Activated CD4-positive, alpha-beta memory T cell treated with anti-CD3 and anti-CD28 coated beads for 36 hours (primary cell): ENCODE results near the gene INHBC. TPM values are rescaled to one million over a fixed set of nuclear protein-coding genes. Genes with fewer than 3 reads are reported as not detected.
"Not testable (repeated sequence)": the region's sequence is repeated elsewhere in the genome, so short reads cannot be mapped to it uniquely, and the experiment has no call there.

ENCODE experiments used
- CTCF ChIA-PET: fragments of 350-600 bp; sonication (Branson Sonifier 250); formaldehyde crosslinking; loops from one replicate; lab custom pipeline; 2021; ENCODE audit warnings: antibody characterized with exemption, inconsistent platforms; lab: Charles Lee
- POLR2A ChIA-PET: fragments of 350-600 bp; sonication (Branson Sonifier 250); formaldehyde crosslinking; loops from one replicate; lab custom pipeline; 2021; ENCODE audit warnings: antibody characterized with exemption; lab: Charles Lee
- DNase-seq: peaks from one replicate; pipeline ENCODE4 v3.0.0-alpha.2; 2020
- H3K27ac Mint-ChIP-seq: one replicate; pipeline ENCODE4 v1.8.0; 2021; ENCODE audit warnings: mixed read lengths
- H3K27me3 Mint-ChIP-seq: one replicate; pipeline ENCODE4 v1.8.0; 2021; ENCODE audit warnings: mixed read lengths
- H3K36me3 Mint-ChIP-seq: one replicate; pipeline ENCODE4 v1.8.0; 2021; ENCODE audit warnings: mixed read lengths
- H3K4me1 Mint-ChIP-seq: one replicate; pipeline ENCODE4 v1.8.0; 2021; ENCODE audit warnings: low read depth, mixed read lengths
- H3K4me3 Mint-ChIP-seq: one replicate; pipeline ENCODE4 v1.8.0; 2021; ENCODE audit warnings: mild to moderate bottlenecking, mixed read lengths
- H3K9me3 Mint-ChIP-seq: one replicate; pipeline ENCODE4 v1.8.0; 2021; ENCODE audit warnings: mixed read lengths
- intact Hi-C: fragments of 100-400 bp; cut with micrococcal nuclease; formaldehyde crosslinking; loops from one replicate; pipeline ENCODE4 v1.15.1; 2023
- total RNA-seq, 2 experiments: library from RNA; stranded (reverse); gene quantifications; one replicate each; pipeline ENCODE4 v1.2.3, GENCODE V29; 2021

The INHBC gene, protein sequence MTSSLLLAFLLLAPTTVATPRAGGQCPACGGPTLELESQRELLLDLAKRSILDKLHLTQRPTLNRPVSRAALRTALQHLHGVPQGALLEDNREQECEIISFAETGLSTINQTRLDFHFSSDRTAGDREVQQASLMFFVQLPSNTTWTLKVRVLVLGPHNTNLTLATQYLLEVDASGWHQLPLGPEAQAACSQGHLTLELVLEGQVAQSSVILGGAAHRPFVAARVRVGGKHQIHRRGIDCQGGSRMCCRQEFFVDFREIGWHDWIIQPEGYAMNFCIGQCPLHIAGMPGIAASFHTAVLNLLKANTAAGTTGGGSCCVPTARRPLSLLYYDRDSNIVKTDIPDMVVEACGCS
- not detected for total RNA-seq

DNA sequence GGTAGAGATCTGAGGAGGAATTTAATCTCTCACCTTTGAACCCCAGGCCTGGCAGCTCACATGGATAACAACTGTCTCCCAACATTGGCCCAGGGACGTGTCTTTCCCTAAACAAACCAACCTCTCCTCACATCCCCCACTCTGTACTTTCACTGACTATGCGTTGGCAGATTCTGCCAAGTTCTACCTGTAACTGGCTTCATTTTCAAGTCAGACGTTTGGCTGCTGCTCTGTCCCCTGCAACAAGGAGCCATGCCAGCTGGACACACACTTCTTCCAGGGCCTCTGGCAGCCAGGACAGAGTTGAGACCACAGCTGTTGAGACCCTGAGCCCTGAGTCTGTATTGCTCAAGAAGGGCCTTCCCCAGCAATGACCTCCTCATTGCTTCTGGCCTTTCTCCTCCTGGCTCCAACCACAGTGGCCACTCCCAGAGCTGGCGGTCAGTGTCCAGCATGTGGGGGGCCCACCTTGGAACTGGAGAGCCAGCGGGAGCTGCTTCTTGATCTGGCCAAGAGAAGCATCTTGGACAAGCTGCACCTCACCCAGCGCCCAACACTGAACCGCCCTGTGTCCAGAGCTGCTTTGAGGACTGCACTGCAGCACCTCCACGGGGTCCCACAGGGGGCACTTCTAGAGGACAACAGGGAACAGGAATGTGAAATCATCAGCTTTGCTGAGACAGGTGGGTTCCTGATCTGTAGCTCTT, at the start of gene INHBC:
Gene INHBC (plus strand): TSS at position 268 of the 707 bp plus-strand sequence. CDS start 103 bp downstream, at position 371.
- Mint-ChIP-seq H3K27ac (no peak within 1 kb of the TSS), H3K27me3 (no peaks in the 10 kb centered on the region), H3K9me3 (no peaks in the 10 kb centered on the region), H3K4me1 (peaks cover 21% of the 10 kb centered on the region), H3K4me3 (no peak within 1 kb of the TSS), H3K36me3 (no peaks in the 10 kb centered on the region)
- POLR2A ChIA-PET = no interaction called here
- CTCF ChIA-PET = interaction anchor here (1.6 to 2.4 kb wide), 3 partner anchors 18 to 25 kb away, joined by 7 to 11 read pairs (median 9); partner anchors contain the start of genes GLI1 and INHBE
- intact Hi-C loops = no loop called here
- no peak for DNase-seq

DNA sequence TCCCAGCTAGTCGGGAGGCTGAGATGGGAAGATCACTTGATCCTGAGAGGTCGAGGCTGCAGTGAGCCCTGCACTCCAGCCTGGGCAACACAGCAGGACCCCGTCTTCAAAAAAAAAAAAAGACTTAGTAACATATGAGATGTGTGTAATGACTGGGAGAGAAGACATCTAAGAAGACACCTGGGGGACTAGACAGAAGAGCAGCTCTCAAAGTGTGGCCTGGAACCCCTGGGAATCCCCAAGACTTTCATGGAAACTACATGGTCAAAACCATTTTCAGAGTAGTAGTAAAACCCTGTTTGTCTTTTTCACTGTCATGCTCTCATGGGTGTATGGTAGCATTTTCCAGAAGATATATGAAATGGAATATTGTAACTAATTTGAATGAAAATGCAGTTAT, 49.0 kb upstream of the INHBC start:
- DNase-seq = no peak
- Mint-ChIP-seq H3K36me3 (peaks cover 13% of the 10 kb centered on the region), H3K4me3 (no peak overlapping the region), H3K9me3 (no peaks in the 10 kb centered on the region), H3K27ac (no peak overlapping the region), H3K27me3 (no peaks in the 10 kb centered on the region), H3K4me1 (peaks cover 18% of the 10 kb centered on the region)
- POLR2A ChIA-PET = no interaction called here
- intact Hi-C loops = no loop called here
- CTCF ChIA-PET = interaction anchor here (0.6 to 1.4 kb wide), 2 partner anchors 25 to 66 kb away, joined by 4 to 7 read pairs; no protein-coding TSS in a partner anchor

DNA sequence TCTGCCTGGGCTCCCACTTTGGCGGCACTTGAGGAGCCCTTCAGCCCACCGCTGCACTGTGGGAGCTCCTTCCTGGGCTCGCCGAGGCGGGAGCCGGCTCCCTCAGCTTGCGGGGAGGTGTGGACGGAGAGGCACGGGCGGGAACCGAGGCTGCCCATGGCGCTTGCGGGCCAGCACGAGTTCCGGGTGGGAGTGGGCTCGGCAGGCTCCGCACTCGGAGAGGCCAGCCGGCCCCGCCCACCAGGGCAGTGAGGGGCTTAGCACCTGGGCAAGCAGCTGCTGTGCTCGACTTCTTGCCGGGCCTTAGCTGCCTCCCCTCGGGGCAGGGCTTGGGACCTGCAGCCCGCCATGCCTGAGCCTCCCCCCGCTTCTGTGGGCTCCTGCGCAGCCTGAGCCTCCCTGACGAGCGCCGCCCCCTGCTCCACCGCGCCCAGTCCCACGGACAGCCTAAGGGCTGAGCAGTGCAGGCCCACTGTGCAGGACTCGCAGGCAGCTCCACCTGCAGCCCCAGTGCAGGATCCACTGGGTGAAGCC, 48.3 kb upstream of the INHBC start:
- CTCF ChIA-PET = interaction anchor here (0.6 to 1.4 kb wide), 3 partner anchors 9 to 66 kb away, joined by 3 to 7 read pairs (median 4); no protein-coding TSS in a partner anchor
- H3K27me3 Mint-ChIP-seq = no peaks in the 10 kb centered on the region

GRCh38 chr12:57388425-57388824, 46.2 kb upstream of the INHBC start:
- Mint-ChIP-seq H3K4me1 (peaks cover 12% of the 10 kb centered on the region), H3K36me3 (peaks cover 18% of the 10 kb centered on the region), H3K27me3 (no peaks in the 10 kb centered on the region), H3K4me3 (no peak overlapping the region), H3K27ac (no peak overlapping the region), H3K9me3 (no peaks in the 10 kb centered on the region)
- no peak for DNase-seq
- intact Hi-C loops = no loop called here
- POLR2A ChIA-PET = no interaction called here
- CTCF ChIA-PET = no interaction called here

More for the DNA sequence above, 48.3 kb upstream of the INHBC start:
- DNase-seq = no peak
- intact Hi-C loops = no loop called here
- no peak overlapping the region for H3K27ac Mint-ChIP-seq
- H3K36me3 Mint-ChIP-seq = peaks cover 11% of the 10 kb centered on the region
- H3K4me3 Mint-ChIP-seq = no peak overlapping the region
- peaks cover 16% of the 10 kb centered on the region for H3K4me1 Mint-ChIP-seq
- POLR2A ChIA-PET = no interaction called here
- H3K9me3 Mint-ChIP-seq = no peaks in the 10 kb centered on the region

GRCh38 chr12:57389033-57389432, 45.6 kb upstream of the INHBC start:
- Mint-ChIP-seq H3K36me3 (peaks cover 18% of the 10 kb centered on the region), H3K27me3 (no peaks in the 10 kb centered on the region), H3K4me3 (no peak overlapping the region), H3K9me3 (no peaks in the 10 kb centered on the region), H3K4me1 (peaks cover 12% of the 10 kb centered on the region), H3K27ac (peak overlapping the region; percentile 42)
- intact Hi-C loops = no loop called here
- ChIA-PET CTCF (interaction anchor here (1.2 kb wide), 1 partner anchor 265 kb away, joined by 3 read pairs; no protein-coding TSS in a partner anchor), POLR2A (no interaction called here)
- no peak for DNase-seq

GRCh38 chr12:57390174-57390573, 44.4 kb upstream of the INHBC start:
- Mint-ChIP-seq H3K27ac (no peak overlapping the region), H3K27me3 (no peaks in the 10 kb centered on the region), H3K4me1 (peaks cover 12% of the 10 kb centered on the region), H3K9me3 (no peaks in the 10 kb centered on the region), H3K4me3 (no peak overlapping the region), H3K36me3 (peaks cover 23% of the 10 kb centered on the region)
- CTCF ChIA-PET = interaction anchor here (0.7 kb wide), 1 partner anchor 126 kb away, joined by 3 read pairs; no protein-coding TSS in a partner anchor
- DNase-seq = no peak
- POLR2A ChIA-PET = no interaction called here
- intact Hi-C loops = no loop called here

GRCh38 chr12:57395121-57395520, 39.5 kb upstream of the INHBC start:
- Mint-ChIP-seq H3K9me3 (no peaks in the 10 kb centered on the region), H3K36me3 (peaks cover 18% of the 10 kb centered on the region), H3K4me1 (peaks cover 2% of the 10 kb centered on the region), H3K4me3 (no peak overlapping the region), H3K27ac (no peak overlapping the region), H3K27me3 (no peaks in the 10 kb centered on the region)
- no peak for DNase-seq
- POLR2A ChIA-PET = no interaction called here
- CTCF ChIA-PET = no interaction called here
- intact Hi-C loops = no loop called here

DNA sequence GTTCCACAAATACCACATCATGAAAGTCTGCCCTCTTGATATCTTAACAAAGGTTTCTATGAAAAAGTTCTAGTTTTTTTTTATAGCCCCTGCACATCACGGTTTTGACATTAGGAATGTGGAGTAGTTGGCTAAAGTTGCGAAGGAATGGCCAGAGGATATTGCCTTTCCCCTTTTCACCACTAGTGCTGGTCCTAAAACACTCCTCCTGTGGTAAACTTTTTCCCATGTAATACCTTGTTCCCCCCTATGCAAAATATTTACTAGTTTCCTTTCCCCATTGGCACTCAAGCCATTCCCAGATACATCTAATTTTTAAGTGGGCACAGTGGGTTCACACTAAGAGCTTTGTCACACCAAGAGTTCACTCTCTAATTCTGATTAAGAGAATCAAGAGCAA, 37.1 kb upstream of the INHBC start:
- peaks cover 12% of the 10 kb centered on the region for H3K36me3 Mint-ChIP-seq
- H3K27ac Mint-ChIP-seq = no peak overlapping the region
- peaks cover 2% of the 10 kb centered on the region for H3K4me1 Mint-ChIP-seq
- intact Hi-C loops = no loop called here
- ChIA-PET CTCF (no interaction called here), POLR2A (no interaction called here)
- no peak for DNase-seq
- no peak overlapping the region for H3K4me3 Mint-ChIP-seq
- H3K9me3 Mint-ChIP-seq = no peaks in the 10 kb centered on the region
- H3K27me3 Mint-ChIP-seq = no peaks in the 10 kb centered on the region

DNA sequence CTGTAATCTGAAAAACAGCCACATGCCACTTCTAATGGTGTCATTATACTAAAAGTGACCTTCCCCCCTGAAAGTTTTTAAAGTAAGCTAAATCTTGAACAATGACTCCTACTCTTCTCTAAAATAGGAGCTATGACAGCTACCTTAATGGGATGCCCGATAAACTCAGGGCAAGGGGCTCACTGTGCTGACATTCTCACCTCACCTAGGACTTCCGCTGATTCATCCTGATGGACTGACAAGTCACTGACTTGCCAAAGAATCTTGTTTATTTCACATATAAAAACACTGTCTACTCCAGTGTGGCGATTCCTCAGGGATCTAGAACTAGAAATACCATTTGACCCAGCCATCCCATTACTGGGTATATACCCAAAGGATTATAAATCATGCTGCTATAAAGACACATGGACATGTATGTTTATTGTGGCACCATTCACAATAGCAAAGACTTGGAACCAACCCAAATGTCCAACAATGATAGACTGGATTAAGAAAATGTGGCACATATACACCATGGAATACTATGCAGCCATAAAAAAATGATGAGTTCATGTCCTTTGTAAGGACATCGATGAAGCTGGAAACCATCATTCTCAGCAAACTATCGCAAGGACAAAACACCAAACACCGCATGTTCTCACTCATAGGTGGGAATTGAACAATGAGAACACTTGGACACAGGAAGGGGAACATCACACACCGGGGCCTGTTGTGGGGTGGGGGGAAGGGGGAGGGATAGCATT, 34.7 kb upstream of the INHBC start:
- DNase-seq, H3K4me1 Mint-ChIP-seq, H3K27me3 Mint-ChIP-seq, H3K36me3 Mint-ChIP-seq, H3K27ac Mint-ChIP-seq, POLR2A ChIA-PET, H3K4me3 Mint-ChIP-seq, H3K9me3 Mint-ChIP-seq, intact Hi-C loops: not testable (repeated sequence)
- CTCF ChIA-PET = interaction anchor here (1.0 to 1.6 kb wide), 2 partner anchors 59 to 63 kb away, joined by 3 to 4 read pairs; no protein-coding TSS in a partner anchor

DNA sequence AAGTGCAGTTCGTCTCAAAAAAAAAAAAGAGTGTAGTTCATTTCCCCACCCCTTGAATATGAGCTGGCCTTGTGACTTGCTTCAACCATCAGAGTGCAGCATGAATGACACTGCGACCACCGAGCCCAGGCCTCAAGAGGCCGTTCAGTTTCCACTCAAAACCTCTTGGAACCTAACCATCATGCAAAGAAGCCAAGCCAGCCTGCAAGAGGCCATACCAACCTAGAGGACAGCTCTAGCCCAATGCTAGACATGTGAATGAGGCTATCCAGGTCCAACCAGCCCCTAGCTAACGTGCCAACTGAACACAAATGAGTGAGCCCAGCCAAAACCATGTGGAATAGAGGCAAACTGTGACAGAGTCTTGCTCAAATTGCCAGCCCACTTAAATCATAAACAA, 33.4 kb upstream of the INHBC start:
- intact Hi-C loops = no loop called here
- Mint-ChIP-seq H3K27me3 (no peaks in the 10 kb centered on the region), H3K27ac (no peak overlapping the region), H3K9me3 (no peaks in the 10 kb centered on the region), H3K4me1 (peaks cover 11% of the 10 kb centered on the region), H3K4me3 (no peak overlapping the region), H3K36me3 (no peaks in the 10 kb centered on the region)
- POLR2A ChIA-PET = no interaction called here
- DNase-seq = no peak
- CTCF ChIA-PET = interaction anchor here (1.0 to 1.5 kb wide), 3 partner anchors 10 to 55 kb away, joined by 3 to 4 read pairs (median 3); no protein-coding TSS in a partner anchor

DNA sequence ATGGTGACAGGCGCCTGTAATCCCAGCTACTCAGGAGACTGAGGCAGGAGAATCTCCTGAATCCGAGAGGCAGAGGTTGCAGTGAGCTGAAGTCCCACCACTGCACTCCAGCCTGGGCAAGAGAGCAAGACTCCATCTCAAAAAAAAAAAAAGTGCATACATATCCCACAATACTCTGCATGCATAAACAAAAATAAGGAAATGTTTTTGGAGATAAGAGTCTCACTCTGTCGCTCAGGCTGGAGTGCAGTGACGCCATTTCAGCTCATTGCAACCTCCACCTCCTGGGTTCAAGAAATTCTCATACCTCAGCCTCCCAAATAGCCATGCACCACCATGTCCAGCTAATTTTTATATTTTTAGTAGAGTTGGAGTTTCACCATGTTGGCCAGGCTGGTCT, 32.4 kb upstream of the INHBC start:
- H3K36me3 Mint-ChIP-seq, H3K27ac Mint-ChIP-seq, H3K9me3 Mint-ChIP-seq, POLR2A ChIA-PET, H3K4me3 Mint-ChIP-seq, H3K27me3 Mint-ChIP-seq, DNase-seq, intact Hi-C loops: not testable (repeated sequence)
- CTCF ChIA-PET = interaction anchor here (0.7 to 1.4 kb wide), 3 partner anchors 50 to 54 kb away, joined by 3 read pairs; no protein-coding TSS in a partner anchor
- peaks cover 14% of the 10 kb centered on the region for H3K4me1 Mint-ChIP-seq
